ENCODE measurements around the gene FBXL2.

The FBXL2 gene

GRCh38 chr3:33269385-33269784 lies 7.9 kb upstream of the FBXL2 start:
- in situ Hi-C loops (cut with MboI; ENCODE audit: low pct_unique_long_range_greater_than_20kb, low sequenced_read_pairs, unreplicated experiment): no loop called here
- no peak for DNase-seq (ENCODE audit: low spot score)
- no peak for TF ChIP-seq CTCF (IDR thresholded peaks at IDR 0.05; ENCODE audit: extremely low read depth, insufficient read depth, missing control alignments)

DNA sequence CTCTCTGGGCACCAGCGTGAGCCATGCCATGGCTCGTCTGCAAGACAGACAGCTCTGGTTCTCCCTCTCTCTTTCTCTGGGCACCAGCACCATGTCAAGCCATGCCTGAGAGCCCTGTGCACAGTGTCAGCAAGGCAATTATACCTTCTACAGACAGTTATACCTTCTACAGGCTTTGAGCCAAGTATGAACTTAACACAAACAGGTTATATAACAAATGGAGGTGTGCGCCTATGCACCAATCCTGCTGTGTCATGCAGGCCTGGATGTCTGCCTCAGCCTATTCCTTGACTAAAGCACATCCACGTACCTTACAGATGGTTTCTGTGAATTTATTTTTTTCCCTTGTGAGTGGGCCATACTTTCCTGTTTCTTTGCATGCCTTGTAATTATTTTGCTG lies 5.9 kb upstream of the FBXL2 start:
- DNase-seq (ENCODE audit: low spot score): no peak
- in situ Hi-C loops (cut with MboI; ENCODE audit: low pct_unique_long_range_greater_than_20kb, low sequenced_read_pairs, unreplicated experiment): no loop called here

DNA sequence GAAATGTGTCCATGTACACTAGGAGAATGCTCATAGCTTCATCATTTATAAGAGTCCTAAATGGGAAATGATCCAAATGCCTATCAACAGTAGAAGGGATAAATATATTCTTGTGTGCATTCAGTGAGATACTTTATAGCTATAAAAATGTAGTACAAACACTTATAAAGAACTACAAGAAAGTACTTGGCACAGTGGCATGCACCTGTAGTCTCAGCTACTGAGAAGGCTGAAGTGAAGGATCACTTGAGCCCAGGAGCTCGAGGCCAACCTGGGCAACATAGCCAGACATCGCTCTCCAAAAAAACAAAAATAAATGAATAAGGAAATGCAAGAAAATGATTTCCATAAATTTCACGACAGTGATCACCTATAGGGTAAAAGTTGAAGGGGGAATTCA lies 3.6 kb upstream of the FBXL2 start:
- DNase-seq (ENCODE audit: low spot score): no peak
- in situ Hi-C loops (cut with MboI; ENCODE audit: low pct_unique_long_range_greater_than_20kb, low sequenced_read_pairs, unreplicated experiment): no loop called here
- TF ChIP-seq CTCF (IDR thresholded peaks at IDR 0.05; ENCODE audit: extremely low read depth, insufficient read depth, missing control alignments): no peak

More for the DNA sequence above, 5.9 kb upstream of the FBXL2 start:
- TF ChIP-seq CTCF (IDR thresholded peaks at IDR 0.05; ENCODE audit: extremely low read depth, insufficient read depth, missing control alignments): no peak

- DNase-seq (ENCODE audit: low spot score): no peak
- in situ Hi-C loops (cut with MboI; ENCODE audit: low pct_unique_long_range_greater_than_20kb, low sequenced_read_pairs, unreplicated experiment): no loop called here
- no peak for TF ChIP-seq CTCF (IDR thresholded peaks at IDR 0.05; ENCODE audit: extremely low read depth, insufficient read depth, missing control alignments)
Observed at GRCh38 chr3:33278163-33278562, 921 bp downstream of the FBXL2 start.

DNA sequence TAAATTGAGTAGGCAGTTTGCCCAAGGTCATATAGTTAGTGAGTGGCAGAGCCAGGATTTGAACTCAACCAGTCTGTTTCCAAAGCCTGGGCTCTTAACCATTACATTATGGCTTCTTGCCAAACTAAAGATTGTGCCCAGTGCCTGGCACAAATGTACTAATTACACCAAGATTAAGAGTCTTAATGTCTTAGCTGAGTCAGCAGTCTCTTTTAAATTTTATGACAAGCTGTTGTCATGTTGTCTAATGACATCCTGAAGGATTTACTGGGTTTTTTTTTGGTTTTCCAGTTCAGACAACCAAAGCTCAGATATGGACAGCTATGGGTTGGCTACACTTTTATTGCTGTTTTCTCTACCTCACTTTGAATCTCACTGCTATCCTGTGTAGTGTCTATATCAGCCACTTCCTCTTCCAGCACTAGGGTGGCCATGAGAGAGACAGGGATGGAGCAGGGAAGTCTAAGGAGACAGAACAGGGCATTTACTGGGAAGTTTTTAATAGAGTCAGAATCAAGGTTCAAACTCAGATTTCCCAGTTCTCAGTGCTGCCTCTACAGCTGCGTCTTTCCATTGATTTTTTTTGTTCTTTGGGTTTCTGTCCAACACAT lies 10.5 kb downstream of the FBXL2 start:
- no peak for DNase-seq (ENCODE audit: low spot score)
- no peak for TF ChIP-seq CTCF (IDR thresholded peaks at IDR 0.05; ENCODE audit: extremely low read depth, insufficient read depth, missing control alignments)
- in situ Hi-C loops (cut with MboI; ENCODE audit: low pct_unique_long_range_greater_than_20kb, low sequenced_read_pairs, unreplicated experiment): no loop called here

GRCh38 chr3:33299395-33300081 lies 22.3 kb downstream of the FBXL2 start:
- TF ChIP-seq CTCF (IDR thresholded peaks at IDR 0.05; ENCODE audit: extremely low read depth, insufficient read depth, missing control alignments): no peak
- no peak for DNase-seq (ENCODE audit: low spot score)
- in situ Hi-C loops (cut with MboI; ENCODE audit: low pct_unique_long_range_greater_than_20kb, low sequenced_read_pairs, unreplicated experiment): no loop called here

Data from GM13977 (cell line).